COLO668 (cell line): ENCODE data around the gene EMILIN2.
A peak's percentile ranks its signal among the peaks of the same experiment; 100 is the strongest.

ENCODE experiments used
- DNase-seq: peaks from one replicate; lab custom pipeline; 2025; ENCODE audit not compliant: unreplicated experiment; lab: John Stamatoyannopoulos, UW

The EMILIN2 gene

DNA sequence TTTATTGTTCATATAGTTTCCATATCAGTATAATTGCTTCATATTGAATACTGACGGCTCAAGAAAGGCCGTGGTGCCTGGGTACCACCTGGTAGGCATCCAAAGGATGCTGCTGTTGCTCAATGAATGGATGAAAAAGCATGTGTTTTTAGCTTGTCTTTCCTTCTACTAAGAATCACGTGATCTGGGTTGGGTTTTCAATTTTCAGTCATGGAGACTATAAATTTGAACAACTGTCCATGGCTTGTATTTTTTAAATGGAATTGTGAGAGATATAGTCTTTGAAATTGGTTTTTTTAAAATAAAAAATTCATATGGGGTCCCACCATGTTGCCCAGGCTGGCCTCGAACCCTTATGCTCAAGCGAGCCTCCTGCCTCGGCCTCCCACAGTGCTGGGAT lies 25.3 kb downstream of the EMILIN2 start:
- no peak for DNase-seq

DNA sequence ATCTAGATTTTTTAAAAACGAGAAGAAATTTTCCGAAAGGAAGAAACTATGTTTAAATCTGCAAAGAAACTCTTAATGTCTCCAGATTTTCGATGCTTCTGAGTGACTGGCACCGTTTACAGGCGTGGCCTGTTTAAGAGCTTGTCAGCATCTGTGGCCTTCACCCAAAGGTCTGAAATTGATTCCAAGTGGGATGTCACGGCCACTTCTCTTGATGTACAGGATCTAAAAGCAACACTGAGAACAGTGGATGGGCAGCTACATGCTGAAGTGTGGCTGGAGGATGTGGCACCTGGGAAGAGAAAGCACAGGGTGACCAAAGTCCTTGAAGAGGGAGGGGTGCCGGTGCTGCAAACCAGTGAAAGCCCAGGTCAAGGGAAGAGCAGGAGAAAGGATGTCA lies 28.0 kb downstream of the EMILIN2 start:
- no peak for DNase-seq

DNA sequence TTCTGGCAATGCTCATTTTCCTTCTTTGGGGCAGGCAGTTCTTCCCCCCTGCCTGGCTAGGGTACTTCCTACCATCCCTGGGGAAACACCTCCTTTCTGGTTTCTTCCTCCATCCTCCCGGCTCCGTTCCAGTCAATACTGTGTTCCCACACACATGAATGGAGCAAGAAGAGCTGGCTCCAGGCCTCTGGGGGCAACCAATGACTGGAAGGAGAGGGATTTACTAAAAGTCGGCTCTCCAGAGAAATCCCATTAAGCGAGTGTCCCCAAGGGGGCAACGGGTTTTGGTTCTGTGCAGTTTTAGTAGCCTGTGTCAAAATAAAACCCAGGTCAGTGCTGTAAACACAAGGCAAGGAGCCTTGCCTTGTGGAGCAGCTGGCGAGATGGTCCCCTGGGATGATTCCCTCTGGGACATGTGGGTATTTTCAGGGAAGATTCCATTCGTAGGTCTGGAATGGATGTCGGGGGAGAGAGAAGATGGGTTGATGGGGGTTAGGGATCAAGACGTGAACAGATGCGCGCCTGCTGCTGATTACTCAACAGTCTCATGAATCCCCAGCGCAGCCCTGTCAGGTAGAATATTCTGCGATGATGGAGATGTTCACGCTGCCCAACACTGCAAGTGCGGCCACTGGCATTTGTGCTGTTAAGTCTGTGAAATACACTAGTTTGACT lies 32.0 kb downstream of the EMILIN2 start:
- no peak for DNase-seq

DNA sequence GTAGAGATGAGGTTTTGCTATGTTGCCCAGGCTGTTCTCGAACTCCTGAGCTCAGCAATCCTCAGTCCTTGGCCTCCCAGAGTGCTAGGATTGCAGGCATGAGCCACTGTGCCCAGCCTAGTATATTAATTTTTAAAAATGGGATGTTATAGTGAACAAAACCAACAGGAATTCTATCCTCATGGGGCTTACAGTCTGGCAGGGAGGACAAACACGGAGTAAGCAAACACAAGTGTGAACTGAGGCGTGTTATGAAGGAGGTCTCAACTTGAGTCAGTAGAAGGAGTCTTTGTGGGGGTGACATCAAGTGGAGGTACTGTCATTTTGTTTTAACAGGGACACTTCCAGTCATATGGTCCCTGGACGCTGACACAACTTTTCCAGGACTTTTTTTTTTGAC lies 33.1 kb downstream of the EMILIN2 start:
- DNase-seq: no peak

DNA sequence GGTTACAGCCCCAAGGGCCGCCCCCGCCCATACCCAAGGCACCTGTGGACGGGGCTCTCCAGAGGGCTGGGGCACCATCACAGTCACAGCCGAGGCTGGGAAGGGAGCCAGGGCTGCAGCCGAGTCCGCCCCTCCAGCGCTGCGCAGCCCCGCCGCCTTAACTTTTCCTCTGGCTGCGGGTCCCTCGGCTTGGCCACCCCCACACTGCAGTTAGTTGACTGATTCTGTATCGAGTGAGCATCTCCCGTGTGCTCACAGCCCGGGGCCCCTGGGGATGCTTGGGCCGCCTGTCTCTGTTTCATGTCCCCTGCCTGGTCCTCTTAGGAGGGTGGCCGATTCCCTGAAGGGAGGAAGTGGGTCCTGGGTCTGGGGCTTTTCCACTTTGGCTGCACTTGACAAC lies 33.7 kb downstream of the EMILIN2 start:
- DNase-seq: no peak

DNA sequence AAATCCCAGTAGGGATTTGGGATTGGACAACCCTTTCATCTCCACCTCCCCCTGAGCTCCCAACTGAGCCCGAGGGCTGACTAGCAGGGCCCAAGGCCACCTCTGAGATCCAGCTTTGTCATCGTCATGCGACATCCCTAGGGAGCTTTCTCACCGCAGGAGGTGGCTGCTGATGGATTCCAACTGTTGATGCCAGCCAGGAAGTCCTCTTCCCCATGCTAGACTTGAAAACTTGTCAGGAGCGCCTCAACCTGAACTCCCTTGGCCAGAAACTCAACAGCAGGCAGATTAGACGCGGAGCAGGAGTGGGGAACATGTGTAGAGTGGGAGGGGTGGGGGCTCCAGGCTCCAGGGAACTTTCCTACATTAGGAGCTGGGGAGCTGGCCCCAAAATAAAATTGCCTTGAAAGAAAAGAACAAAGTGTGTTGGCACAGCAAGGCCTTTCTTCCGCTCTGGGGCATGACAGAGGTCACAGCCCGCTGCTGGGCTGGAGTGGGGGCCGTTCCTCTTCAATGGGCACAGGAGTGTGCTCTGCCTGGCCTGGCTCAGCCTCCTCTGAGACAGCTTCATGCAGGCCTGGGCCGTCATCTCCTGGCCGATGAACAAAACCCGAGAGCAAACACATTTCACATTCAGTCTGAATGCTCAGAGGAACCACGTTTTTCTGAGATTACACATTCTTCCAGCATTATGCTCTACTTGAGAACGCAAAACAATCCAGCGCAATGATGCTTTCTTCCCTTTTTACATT lies 34.5 kb downstream of the EMILIN2 start:
- peak; percentile 38 for DNase-seq

DNA sequence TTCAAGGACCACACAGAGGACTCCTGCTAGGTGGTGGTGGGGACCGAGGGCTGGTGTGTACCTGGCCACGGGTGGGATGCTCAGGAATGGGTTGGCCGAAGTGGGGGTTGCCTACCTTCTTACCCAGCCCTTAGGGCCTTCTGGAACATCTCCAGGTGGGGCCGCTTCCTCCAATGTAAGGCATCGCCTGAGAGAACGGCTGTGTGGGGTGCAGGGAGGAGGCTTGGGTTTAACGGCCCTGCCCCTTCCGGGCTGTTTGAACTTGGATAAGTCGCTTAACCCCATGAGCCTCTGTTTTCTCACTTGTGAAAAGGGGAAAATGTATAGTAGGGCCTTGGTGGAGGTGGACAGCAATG lies 35.0 kb downstream of the EMILIN2 start:
- DNase-seq: no peak

DNA sequence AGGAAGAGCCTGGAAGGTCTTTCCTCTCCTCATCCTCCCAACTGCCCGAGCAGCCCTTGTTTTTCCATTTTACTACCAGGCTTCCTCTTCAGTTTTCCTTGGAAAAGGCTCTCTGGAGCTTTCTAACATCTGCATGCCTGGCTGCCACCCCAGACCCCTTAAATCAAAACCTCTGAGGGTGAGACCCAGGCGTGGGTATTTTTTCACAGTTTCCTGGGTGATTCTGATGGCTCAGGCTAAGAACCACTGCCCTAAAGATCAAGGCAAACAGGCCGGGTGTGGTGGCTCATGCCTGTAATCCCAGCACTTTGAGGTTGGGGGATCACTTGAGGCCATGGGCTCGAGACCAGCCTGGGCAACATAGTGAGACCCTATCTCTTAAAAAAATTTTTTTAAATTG lies 35.4 kb downstream of the EMILIN2 start:
- DNase-seq: no peak

DNA sequence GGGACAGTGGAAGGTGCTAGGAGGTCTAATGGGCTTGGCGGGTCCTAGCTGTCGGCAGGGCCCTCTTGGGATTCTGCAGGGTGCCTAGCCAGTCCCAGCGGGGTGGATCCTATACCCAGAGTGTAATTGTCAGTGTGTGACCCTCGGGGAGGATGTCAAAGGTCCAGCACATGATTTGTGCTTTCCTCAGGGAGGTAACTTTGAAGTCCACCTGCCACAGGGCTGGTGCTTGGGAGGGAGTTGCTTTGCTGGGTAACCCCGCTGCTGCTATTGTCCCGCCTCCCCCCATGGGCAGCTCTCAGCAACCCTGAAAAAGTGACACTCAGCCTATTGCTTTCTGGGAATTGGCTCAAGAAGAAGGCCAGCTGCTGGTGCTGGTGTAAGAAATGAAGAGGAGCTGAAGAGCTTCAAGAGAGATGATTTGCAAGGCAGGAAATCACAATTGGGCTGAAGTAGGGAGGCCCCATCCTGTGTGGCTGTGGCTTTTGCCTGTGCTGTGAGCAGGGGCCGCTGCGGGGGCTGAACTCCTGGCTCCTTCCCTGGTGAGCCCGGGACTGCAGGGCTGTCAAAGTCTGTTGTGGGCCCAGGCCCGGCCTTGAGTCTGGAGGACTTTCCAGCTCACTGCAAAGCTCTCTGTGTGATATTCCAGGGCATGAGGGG lies 36.4 kb downstream of the EMILIN2 start:
- DNase-seq: no peak

DNA sequence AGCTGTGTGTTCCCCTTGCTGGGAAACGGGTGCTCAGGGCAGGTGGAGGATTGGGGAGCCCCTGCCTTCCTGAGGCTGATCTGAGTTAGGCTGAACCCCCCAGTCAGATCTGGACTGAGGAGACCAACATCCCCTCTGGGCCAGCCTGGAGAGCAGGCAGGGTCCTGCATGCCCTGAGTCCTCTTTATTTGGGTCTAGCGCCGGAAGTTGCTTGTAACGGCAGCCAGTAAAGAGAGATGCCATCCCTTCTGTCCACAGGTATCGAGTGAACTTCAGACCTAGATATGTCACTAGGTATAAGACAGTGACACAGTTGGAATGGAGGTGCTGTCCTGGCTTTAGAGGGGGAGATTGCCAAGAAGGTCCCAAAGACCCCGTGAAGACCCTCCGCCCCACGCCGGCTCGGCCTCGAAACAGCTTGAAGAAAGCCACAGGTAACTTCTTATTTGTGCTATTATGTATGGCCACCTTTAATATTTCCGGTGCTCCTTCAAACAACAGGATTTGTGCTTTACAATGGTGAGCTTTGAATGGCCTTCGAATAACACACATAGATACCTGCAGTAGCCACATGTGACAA lies 38.0 kb downstream of the EMILIN2 start:
- no peak for DNase-seq

DNA sequence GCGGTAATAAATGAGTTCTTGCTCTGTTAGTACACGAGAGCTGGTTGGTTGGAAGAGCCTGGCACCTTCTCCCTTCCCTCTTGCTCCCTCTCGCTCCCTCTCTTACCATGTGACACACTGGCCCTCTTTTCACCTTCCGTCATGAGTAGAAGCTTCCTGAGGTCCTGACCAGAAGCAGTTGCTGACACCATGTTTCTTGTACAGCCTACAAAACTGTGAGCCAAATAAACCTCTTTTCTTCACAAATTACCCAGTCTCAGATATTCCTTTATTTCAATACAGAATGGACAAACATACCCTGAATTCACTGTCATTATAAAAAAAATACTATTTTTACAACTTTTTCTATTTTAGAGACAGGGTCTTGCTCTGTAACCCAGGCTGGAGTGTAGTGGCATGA lies 40.7 kb downstream of the EMILIN2 start:
- no peak for DNase-seq

DNA sequence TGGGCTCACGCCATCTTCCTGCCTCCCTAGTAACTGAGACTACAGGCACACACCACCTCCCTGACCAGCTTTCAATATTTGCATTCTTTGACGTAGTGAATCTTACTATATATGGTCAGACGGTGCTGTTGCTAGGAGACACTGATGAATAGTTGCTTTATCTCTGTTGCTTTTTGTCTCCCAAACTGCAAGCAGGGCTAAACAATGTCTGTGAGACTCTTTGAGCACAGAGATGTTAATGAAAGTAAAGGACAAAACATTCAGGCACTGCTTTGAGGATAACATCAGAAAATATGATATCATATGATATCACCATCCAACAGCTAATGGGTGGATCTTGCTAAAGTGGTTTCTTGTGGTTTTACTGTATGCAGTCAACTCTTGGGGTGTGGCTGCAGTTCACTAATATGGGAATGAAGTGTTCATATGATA lies 43.0 kb downstream of the EMILIN2 start:
- no peak for DNase-seq

DNA sequence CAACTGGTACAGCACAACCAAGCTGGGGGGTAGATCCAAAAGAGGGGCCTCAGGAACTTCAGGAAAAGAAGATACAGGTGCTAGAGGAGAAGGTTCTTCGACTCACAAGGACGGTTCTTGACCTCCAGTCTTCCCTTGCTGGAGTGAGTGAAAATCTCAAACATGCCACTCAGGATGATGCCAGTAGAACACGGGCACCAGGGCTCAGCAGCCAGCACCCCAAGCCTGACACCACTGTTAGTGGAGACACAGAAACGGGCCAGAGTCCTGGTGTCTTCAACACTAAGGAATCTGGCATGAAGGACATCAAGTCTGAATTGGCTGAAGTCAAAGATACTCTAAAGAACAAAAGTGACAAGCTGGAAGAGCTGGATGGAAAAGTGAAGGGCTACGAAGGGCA lies 43.8 kb downstream of the EMILIN2 start:
- no peak for DNase-seq

DNA sequence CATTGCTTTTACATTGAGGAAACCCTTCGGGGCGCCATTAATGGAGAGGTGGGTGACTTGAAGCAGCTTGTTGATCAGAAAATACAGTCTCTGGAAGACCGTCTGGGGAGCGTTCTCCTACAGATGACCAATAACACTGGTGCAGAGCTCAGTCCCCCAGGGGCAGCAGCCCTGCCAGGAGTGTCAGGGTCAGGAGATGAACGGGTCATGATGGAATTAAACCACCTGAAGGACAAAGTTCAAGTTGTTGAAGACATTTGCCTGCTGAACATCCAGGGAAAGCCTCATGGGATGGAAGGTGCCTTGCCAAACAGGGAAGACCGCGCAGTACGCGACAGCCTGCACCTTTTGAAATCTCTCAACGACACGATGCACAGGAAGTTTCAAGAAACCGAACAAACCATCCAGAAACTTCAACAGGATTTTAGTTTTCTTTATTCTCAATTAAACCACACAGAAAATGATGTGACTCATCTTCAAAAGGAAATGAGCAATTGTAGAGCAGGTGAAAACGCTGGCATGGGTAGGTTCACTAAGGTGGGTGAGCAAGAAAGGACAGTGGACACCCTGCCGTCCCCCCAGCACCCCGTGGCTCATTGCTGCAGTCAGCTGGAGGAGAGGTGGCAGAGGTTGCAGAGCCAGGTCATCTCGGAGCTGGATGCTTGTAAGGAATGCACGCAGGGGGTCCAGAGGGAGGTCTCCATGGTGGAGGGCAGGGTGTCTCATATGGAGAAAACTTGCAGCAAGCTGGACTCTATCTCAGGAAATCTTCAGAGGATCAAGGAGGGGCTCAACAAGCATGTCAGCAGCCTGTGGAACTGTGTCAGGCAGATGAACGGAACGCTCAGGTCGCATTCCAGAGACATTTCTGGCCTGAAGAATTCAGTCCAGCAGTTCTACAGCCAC lies 45.0 kb downstream of the EMILIN2 start:
- no peak for DNase-seq

DNA sequence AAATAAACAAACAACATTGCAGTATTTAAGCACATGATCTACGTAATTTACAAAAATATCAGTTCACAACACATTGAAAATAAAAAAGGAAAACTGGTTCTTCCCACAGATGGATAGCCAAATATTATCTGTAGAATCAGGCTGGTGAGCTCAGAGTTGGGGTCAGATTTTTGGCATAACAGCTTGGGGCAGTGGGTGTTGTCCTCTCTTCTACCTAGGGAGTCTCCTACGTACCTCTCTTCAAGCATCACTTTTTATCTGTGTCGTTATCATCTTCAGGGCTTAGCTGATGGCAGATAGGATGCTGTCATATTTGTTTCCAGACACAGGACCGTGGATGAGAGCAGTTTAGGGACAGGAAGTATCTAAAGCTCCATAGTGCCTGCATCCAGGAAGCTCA lies 46.2 kb downstream of the EMILIN2 start:
- no peak for DNase-seq

DNA sequence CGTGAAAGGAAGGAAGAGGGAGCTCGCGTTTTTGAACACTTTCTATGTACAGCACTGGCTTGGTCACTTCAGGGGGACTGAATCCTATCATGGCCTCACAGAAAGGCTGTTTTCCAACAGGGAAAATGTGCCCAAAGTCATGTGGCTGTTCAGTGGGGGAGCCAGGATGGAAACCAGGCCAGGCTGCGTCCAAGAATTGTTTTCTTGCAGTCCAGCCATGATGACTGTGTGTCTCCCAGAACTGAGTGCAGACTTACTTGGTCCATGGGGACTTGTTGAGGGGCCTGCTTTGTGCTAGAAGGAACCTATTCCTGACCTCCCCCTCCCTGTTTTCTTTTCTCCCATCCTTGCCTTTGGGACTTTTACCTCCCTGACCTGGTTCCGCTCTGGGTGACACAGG lies 46.9 kb downstream of the EMILIN2 start:
- no peak for DNase-seq

DNA sequence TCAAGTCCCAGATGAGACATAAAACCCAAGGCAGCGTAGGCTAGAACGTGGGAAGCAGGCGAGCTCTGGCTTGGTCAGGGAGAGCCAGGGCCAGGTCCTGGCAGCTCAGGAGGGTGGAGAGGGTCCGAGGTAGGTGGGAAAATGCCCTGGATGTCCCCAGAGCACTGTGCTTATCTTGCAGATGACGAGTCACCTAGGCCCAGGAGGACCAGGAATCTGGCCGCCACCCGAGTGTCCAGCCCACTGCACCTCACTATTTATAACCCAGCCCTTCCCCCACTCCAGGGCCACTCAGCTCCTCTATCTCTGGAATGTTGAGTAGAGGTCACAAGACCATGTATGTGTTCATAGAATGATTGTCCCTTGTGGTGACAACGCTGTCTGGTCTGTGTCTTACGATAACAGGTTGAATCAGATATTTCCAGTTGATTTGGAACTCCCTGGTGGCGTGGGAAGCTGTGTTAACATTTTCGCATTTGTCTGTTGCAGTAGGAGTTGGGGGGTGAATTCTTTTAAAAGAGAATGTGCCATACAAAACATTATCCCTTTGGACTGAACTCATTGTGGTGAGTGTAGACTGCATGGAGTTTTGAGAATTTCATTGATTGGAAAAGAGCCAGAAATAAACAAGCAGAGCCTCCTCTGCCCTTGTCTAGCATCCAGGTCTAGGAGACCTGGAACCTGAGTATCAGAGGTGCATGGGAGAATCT lies 47.5 kb downstream of the EMILIN2 start:
- no peak for DNase-seq

DNA sequence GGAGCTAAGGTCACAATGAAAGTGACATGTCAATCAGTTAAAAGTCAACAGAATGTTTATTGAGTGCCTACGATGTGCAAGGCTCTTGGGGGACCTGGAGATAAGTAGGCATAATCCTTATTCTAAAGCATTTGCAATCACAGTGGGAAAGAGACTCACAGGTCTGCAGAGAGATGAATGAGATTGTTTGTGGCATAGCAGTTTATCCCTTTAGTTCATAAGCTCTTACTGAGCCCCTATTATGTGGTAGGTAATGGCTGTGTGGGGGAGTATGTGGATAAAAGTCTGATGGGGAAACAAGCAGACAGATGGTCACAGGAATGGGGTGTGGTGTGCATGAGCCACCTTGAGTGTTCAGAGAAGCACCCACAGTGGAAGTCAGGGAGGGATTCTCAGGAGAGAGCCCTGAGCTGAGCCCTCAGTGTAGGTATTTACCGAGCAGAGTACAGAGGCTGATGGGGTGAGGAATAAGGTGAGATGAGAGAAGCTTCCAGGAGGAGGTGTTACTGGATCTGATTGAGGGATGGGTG lies 48.1 kb downstream of the EMILIN2 start:
- no peak for DNase-seq

DNA sequence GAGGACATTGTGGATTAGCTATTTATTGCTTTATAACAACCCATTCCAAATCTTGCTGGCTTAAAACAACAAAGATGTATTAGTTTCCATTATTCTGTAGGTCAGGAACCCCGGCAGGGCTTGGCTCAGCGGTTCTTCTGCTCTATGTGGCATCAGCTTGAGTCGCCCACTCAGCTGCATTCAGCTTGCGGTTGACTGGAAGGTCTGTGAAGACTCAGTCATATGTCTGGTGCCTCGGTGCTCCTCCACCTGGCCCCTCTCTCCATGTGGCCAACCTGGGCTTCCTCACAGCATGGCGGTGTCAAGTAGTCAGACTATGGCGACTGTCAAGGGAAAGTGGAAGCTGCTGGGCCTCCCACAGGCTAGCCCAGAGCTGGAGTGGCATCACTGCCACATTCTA lies 48.6 kb downstream of the EMILIN2 start:
- DNase-seq: no peak

DNA sequence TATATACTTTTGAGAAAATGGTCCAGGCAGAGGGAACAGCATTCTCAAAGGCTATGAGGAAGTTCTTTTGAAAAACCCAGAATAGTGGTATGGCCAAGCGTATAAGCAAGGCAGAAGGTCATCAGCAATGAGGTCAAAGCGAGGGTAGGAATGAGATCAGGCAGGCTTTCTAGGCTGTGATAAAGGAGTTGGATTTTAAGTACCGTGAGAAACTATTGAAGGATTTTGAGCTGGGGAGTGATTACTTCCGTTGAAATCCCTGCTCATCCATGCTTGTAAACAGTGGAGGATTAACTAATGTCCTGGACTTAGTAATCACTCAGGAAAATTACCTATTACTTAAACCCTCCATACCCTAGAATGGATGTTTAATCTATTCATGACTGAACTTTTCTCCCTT lies 50.2 kb downstream of the EMILIN2 start:
- no peak for DNase-seq
